Uterus (tissue), 2 donors: ENCODE results near the gene COL23A1.

Experiments used
- CTCF ChIP-seq, 4 experiments: fragments of 200-600 bp in 2 of 4; fragments of 450-650 bp in 2 of 4; sonication (generic) in 2 of 4; IDR thresholded peaks; one replicate each; pipeline ENCODE4 v1.5.1; 2016 to 2019; ENCODE audit warnings: antibody characterized with exemption in 4 of 4, mild to moderate bottlenecking in 2 of 4, moderate library complexity in 1 of 4
- POLR2A ChIP-seq, 2 donors: fragments of 450-650 bp; IDR thresholded peaks; one replicate each; pipeline ENCODE4 v1.6.1; 2016; ENCODE audit warnings: antibody characterized with exemption in 2 of 2, mild to moderate bottlenecking in 1 of 2, moderate library complexity in 1 of 2

- TF ChIP-seq CTCF (IDR thresholded peaks at IDR 0.05), result no peak
- TF ChIP-seq POLR2A (IDR thresholded peaks at IDR 0.05), result no peak
These were observed 344.8 kb downstream of the COL23A1 start for GRCh38 chr5:178245389-178245788.
